HCT116 (cell line): ENCODE data around the gene ATP6V0C. TPM values are rescaled to one million over a fixed set of nuclear protein-coding genes. Genes with fewer than 3 reads are reported as not detected.
"Not testable (repeated sequence)": the region's sequence is repeated elsewhere in the genome, so short reads cannot be mapped to it uniquely, and the experiment has no call there.

Source experiments
- ATAC-seq: fragments of 200-7000 bp; cut with Tn5 transposase; 2 replicates; pipeline ENCODE4 v1.9.1; 2020; ENCODE audit warnings: mild to moderate bottlenecking, moderate library complexity
- BruUV-seq: library from RNA; stranded (reverse); fragments of 400-500 nt; replicated peaks from 2 replicates; lab custom pipeline; 2021; lab: Mats Ljungman, UMichigan
- CTCF ChIA-PET: fragments of 300-600 bp; sonication (Branson Sonifier 250); formaldehyde crosslinking; loops from one replicate; lab custom pipeline; 2021; ENCODE audit warnings: antibody characterized with exemption; lab: Charles Lee
- POLR2A ChIA-PET: fragments of 300-600, 350-600 bp; sonication (Branson Sonifier 250); formaldehyde crosslinking; loops from one replicate; lab custom pipeline; 2021; ENCODE audit warnings: antibody characterized with exemption; lab: Charles Lee
- RAD21 ChIA-PET, 2 experiments: fragments of 300-600 bp; sonication (Branson Sonifier 250); formaldehyde crosslinking; loops; one replicate each; lab custom pipeline; 2023; ENCODE audit warnings: low total read pairs in 2 of 2; ENCODE audit not compliant: uncharacterized antibody in 2 of 2, unreplicated experiment in 2 of 2, low non-redundant PET in 1 of 2; lab: Charles Lee
- DNase-seq: peaks from one replicate; pipeline ENCODE4 v3.0.0-alpha.2; 2010; ENCODE audit warnings: low read depth, low spot score
- H2AFZ ChIP-seq: fragments of 200-600 bp; shearing (Covaris generic), sonication (generic); 2 replicates; pipeline ENCODE4 v1.6.1; 2017; ENCODE audit warnings: low read depth, mixed run types, mixed read lengths, antibody characterized with exemption, low read length; ENCODE audit not compliant: poor library complexity, severe bottlenecking
- H3K27ac ChIP-seq: 2 replicates; pipeline ENCODE4 v1.5.1; 2012; ENCODE audit warnings: low read depth, low read length
- H3K27me3 ChIP-seq: fragments of 200-600 bp; sonication (generic); 2 replicates; pipeline ENCODE4 v1.6.1; 2016; ENCODE audit warnings: mixed run types, low read length, mixed read lengths; ENCODE audit not compliant: insufficient read depth
- H3K36me3 ChIP-seq, 2 experiments: fragments of 200-500 bp in 1 of 2; fragments of 200-600 bp in 1 of 2; sonication (Bioruptor generic) in 1 of 2; sonication (generic) in 1 of 2; 2 replicates each; pipeline versions ENCODE4 v1.5.1 to v1.6.1; 2014 to 2016; ENCODE audit warnings: low read length in 2 of 2, inconsistent platforms in 1 of 2, mixed read lengths in 1 of 2, mixed run types in 1 of 2; ENCODE audit not compliant: insufficient read depth in 2 of 2, control insufficient read depth in 1 of 2
- H3K4me1 ChIP-seq, 2 experiments: fragments of 200-600 bp in 1 of 2; sonication (generic) in 1 of 2; 2 replicates each; pipeline versions ENCODE4 v1.5.1 to v1.6.1; 2012 to 2017; ENCODE audit warnings: low read length in 2 of 2, inconsistent platforms in 1 of 2, mild to moderate bottlenecking in 1 of 2, mixed read lengths in 1 of 2, mixed run types in 1 of 2, moderate library complexity in 1 of 2; ENCODE audit not compliant: insufficient read depth in 2 of 2, control insufficient read depth in 1 of 2
- H3K4me2 ChIP-seq: fragments of 200-600 bp; sonication (generic); 2 replicates; pipeline ENCODE4 v1.6.1; 2017; ENCODE audit warnings: mixed run types, low read length, mixed read lengths
- H3K4me3 ChIP-seq, 2 experiments: fragments of 200-600 bp in 1 of 2; sonication (generic) in 1 of 2; replicated peaks in 1 of 2; 2 replicates each; pipeline ENCODE4 v1.5.1; 2011 to 2016; ENCODE audit warnings: low read length in 2 of 2, control low read depth in 1 of 2, low read depth in 1 of 2, mild to moderate bottlenecking in 1 of 2, mixed read lengths in 1 of 2, mixed run types in 1 of 2
- H3K79me2 ChIP-seq: fragments of 200-600 bp; sonication (generic); 2 replicates; pipeline ENCODE4 v1.6.1; 2017; ENCODE audit warnings: mild to moderate bottlenecking, mixed run types, low read length, moderate library complexity, mixed read lengths; ENCODE audit not compliant: insufficient read depth
- H3K9ac ChIP-seq: fragments of 200-600 bp; sonication (generic); 2 replicates; pipeline ENCODE4 v1.6.1; 2016; ENCODE audit warnings: low read length, mixed read lengths
- H3K9me2 ChIP-seq: fragments of 200-600 bp; sonication (generic), shearing (Covaris generic); 2 replicates; pipeline ENCODE4 v1.6.1; 2017; ENCODE audit warnings: mixed run types, mild to moderate bottlenecking, moderate library complexity; ENCODE audit not compliant: insufficient read depth
- H3K9me3 ChIP-seq, 2 experiments: fragments of 200-500 bp in 1 of 2; fragments of 200-600 bp in 1 of 2; sonication (Bioruptor generic) in 1 of 2; sonication (generic) in 1 of 2; 2 replicates each; pipeline ENCODE4 v1.6.1; 2014 to 2017; ENCODE audit warnings: low read length in 2 of 2, mixed read lengths in 2 of 2, inconsistent platforms in 1 of 2, low read depth in 1 of 2, mild to moderate bottlenecking in 1 of 2, mixed run types in 1 of 2, moderate library complexity in 1 of 2; ENCODE audit not compliant: control insufficient read depth in 1 of 2, insufficient read depth in 1 of 2
- H4K20me1 ChIP-seq: fragments of 200-600 bp; sonication (generic), shearing (Covaris generic); 2 replicates; pipeline ENCODE4 v1.6.1; 2017; ENCODE audit warnings: mixed run types, mild to moderate bottlenecking, moderate library complexity; ENCODE audit not compliant: insufficient read depth
- CBX3 ChIP-seq: IDR thresholded peaks from 2 replicates; pipeline ENCODE4 v1.6.1; 2012; ENCODE audit warnings: low read depth
- CEBPB ChIP-seq: IDR thresholded peaks from 2 replicates; pipeline ENCODE4 v1.6.1; 2012; ENCODE audit warnings: low read depth
- EGR1 ChIP-seq: IDR thresholded peaks from 2 replicates; pipeline ENCODE4 v1.6.1; 2012; ENCODE audit warnings: low read depth
- ELF1 ChIP-seq: IDR thresholded peaks from 2 replicates; pipeline ENCODE4 v1.6.1; 2012; ENCODE audit warnings: low read depth, borderline replicate concordance
- EZH2 ChIP-seq: fragments of 200-600 bp; sonication (generic); IDR thresholded peaks from 2 replicates; pipeline ENCODE4 v1.6.1; 2017; ENCODE audit warnings: antibody characterized with exemption, mixed run types
- EZH2phosphoT487 ChIP-seq: fragments of 200-600 bp; IDR thresholded peaks from 2 replicates; pipeline ENCODE4 v1.6.1; 2018; ENCODE audit warnings: antibody characterized with exemption, borderline replicate concordance
- JUND ChIP-seq: IDR thresholded peaks from 2 replicates; pipeline ENCODE4 v1.6.1; 2012
- POLR2A ChIP-seq: IDR thresholded peaks from 2 replicates; pipeline ENCODE4 v1.7.0; 2011; ENCODE audit warnings: borderline replicate concordance; ENCODE audit not compliant: insufficient read depth, insufficient read length; ENCODE audit errors: extremely low read depth
- POLR2AphosphoS5 ChIP-seq: IDR thresholded peaks from 2 replicates; pipeline ENCODE4 v1.6.1; 2011; ENCODE audit warnings: mild to moderate bottlenecking, low read depth, low read length, moderate library complexity
- RAD21 ChIP-seq: IDR thresholded peaks from 2 replicates; pipeline ENCODE4 v1.6.1; 2012; ENCODE audit warnings: low read depth, mild to moderate bottlenecking
- SIN3A ChIP-seq: IDR thresholded peaks from 2 replicates; pipeline ENCODE4 v1.6.1; 2012; ENCODE audit warnings: low read depth
- SP1 ChIP-seq: IDR thresholded peaks from 2 replicates; pipeline ENCODE4 v1.6.1; 2012; ENCODE audit warnings: low read depth
- SRF ChIP-seq: IDR thresholded peaks from 2 replicates; pipeline ENCODE4 v1.6.1; 2012; ENCODE audit warnings: low read depth
- TCF7L2 ChIP-seq: IDR thresholded peaks from 2 replicates; pipeline ENCODE4 v1.7.0; 2011; ENCODE audit warnings: borderline replicate concordance, inconsistent platforms; ENCODE audit not compliant: insufficient read depth, insufficient read length; ENCODE audit errors: extremely low read depth
- ZFX ChIP-seq: fragments of 450-650 bp; IDR thresholded peaks from 2 replicates; pipeline ENCODE4 v1.6.1; 2017
- intact Hi-C: fragments of 100-400 bp; cut with micrococcal nuclease; formaldehyde crosslinking; loops from 2 replicates; pipeline ENCODE4 v1.10.0; 2022
- total RNA-seq: library from RNA; stranded (reverse); gene quantifications from one replicate; pipeline ENCODE4 v1.2.1, GENCODE V29; 2021; ENCODE audit not compliant: unreplicated experiment
- TF ChIP-seq, protein P1 (sequence below): IDR thresholded peaks from 2 replicates; pipeline ENCODE4 v1.6.1; 2012
- TF ChIP-seq, protein P2 (sequence below): IDR thresholded peaks from 2 replicates; pipeline ENCODE4 v1.6.1; 2011; ENCODE audit warnings: mild to moderate bottlenecking, low read length, moderate library complexity; ENCODE audit not compliant: insufficient replicate concordance; ENCODE audit errors: extremely low read depth

ATP6V0C gene
- total RNA-seq, 1 experiment from 2014 or later: 187 TPM

DNA sequence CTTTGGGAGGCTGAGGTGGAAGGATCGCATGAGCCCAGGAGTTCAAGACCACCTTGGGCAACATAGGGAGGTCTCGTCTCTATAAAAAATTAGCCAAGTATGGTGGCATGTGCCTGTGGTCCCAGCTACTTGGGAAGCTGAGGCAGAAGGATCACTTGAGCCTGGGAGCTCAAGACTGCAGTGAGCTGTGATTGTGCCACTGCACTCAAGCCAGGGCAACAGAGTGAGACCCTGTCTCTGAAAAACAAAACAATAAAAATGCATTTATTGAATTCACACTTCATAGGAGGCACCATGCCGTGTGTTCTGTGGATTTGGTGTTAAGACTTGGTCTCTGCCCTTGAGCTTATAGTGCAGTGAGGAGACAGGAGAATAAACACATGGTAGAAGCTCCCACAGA lies 36.4 kb upstream of the ATP6V0C start:
- no peak for DNase-seq
- ATAC-seq: no peak
- POLR2A ChIA-PET: no interaction called here
- Histone ChIP-seq H3K4me2 (no peak overlapping the region), H4K20me1 (no peaks in the 10 kb centered on the region), H2AFZ (no peak overlapping the region), H3K79me2 (peaks cover 42% of the 10 kb centered on the region; the same call in 1 of the 2 replicates), H3K4me3 (no peak overlapping the region), H3K9me3 (no peaks in the 10 kb centered on the region), H3K27ac (no peak overlapping the region), H3K36me3 (no peaks in the 10 kb centered on the region), H3K9me2 (no peaks in the 10 kb centered on the region), H3K27me3 (no peaks in the 10 kb centered on the region), H3K4me1 (peaks cover 12 to 25% of the 10 kb centered on the region in 2 experiments), H3K9ac (no peak overlapping the region)
- TF ChIP-seq, protein P1, sequence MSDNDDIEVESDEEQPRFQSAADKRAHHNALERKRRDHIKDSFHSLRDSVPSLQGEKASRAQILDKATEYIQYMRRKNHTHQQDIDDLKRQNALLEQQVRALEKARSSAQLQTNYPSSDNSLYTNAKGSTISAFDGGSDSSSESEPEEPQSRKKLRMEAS: no peak
- TF ChIP-seq SRF (no peak), CEBPB (no peak), SP1 (no peak), ZFX (no peak), JUND (no peak), TCF7L2 (no peak), ELF1 (no peak), CBX3 (no peak), EZH2phosphoT487 (no peak), RAD21 (no peak), POLR2AphosphoS5 (no peak), SIN3A (no peak), POLR2A (no peak), EGR1 (no peak)
- RAD21 ChIA-PET: no interaction called here
- BruUV-seq: no TSS peak
- intact Hi-C loops: no loop called here
- CTCF ChIA-PET: no interaction called here

DNA sequence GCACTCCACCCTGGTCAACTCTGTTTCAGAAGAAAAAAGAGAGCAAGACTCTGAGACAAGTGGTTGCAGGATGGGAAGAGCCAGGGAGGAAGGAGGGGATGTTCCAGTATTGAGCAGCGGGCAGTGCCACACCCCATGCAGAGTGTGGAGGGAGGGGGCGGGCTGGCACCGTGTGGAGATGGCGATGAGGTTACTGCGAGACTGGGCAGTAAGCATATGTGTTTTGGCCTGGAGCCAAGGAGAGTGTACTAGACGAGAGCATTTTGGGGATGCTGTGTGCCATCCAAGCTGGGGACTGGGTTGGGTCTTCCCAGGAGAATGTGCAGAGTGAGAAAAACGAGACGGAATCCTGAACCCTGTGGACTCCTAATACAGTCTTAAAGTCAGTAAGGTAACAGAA lies 35.5 kb upstream of the ATP6V0C start:
- H4K20me1 ChIP-seq: no peaks in the 10 kb centered on the region
- ChIA-PET CTCF (no interaction called here), RAD21 (no interaction called here), POLR2A (no interaction called here)
- ATAC-seq: no peak
- no peak overlapping the region for H3K4me2 ChIP-seq
- H3K79me2 ChIP-seq: peaks cover 42% of the 10 kb centered on the region; the same call in 1 of the 2 replicates
- no TSS peak for BruUV-seq
- no peak overlapping the region for H3K27ac ChIP-seq
- H3K27me3 ChIP-seq: no peaks in the 10 kb centered on the region
- TF ChIP-seq EZH2 (no peak), SP1 (no peak), CEBPB (no peak)
- TF ChIP-seq, protein P2, sequence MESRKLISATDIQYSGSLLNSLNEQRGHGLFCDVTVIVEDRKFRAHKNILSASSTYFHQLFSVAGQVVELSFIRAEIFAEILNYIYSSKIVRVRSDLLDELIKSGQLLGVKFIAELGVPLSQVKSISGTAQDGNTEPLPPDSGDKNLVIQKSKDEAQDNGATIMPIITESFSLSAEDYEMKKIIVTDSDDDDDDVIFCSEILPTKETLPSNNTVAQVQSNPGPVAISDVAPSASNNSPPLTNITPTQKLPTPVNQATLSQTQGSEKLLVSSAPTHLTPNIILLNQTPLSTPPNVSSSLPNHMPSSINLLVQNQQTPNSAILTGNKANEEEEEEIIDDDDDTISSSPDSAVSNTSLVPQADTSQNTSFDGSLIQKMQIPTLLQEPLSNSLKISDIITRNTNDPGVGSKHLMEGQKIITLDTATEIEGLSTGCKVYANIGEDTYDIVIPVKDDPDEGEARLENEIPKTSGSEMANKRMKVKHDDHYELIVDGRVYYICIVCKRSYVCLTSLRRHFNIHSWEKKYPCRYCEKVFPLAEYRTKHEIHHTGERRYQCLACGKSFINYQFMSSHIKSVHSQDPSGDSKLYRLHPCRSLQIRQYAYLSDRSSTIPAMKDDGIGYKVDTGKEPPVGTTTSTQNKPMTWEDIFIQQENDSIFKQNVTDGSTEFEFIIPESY: no peak
- H3K9me2 ChIP-seq: no peaks in the 10 kb centered on the region
- intact Hi-C loops: no loop called here
- DNase-seq: no peak
- no peak overlapping the region for H2AFZ ChIP-seq
- H3K36me3 ChIP-seq: no peaks in the 10 kb centered on the region
- no peaks in the 10 kb centered on the region for H3K9me3 ChIP-seq
- H3K4me1 ChIP-seq: peaks cover 9 to 19% of the 10 kb centered on the region in 2 experiments
- no peak overlapping the region for H3K4me3 ChIP-seq
- no peak overlapping the region for H3K9ac ChIP-seq

DNA sequence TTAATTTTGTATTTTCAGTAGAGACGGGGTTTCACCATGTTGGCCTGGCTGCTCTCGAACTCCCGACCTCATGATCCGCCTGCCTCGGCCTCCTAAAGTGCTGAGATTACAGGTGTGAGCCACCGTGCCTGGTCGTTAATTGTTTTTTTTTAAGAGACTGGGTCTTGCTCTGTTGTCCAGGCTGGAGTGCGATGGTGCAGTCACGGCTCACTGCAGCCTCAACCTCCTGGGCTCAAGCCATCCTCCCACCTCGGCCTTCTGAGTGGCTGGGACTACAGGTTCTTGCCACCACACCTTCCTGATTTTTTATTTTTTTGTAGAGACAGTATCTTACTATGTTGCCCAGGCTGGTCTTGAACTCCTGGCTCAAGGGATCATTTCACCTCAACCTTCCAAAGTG lies 33.8 kb upstream of the ATP6V0C start:
- H3K79me2 ChIP-seq: peaks cover 39% of the 10 kb centered on the region; the same call in 1 of the 2 replicates
- H4K20me1 ChIP-seq, intact Hi-C loops, H3K4me1 ChIP-seq, H3K36me3 ChIP-seq, H3K27ac ChIP-seq, H3K4me3 ChIP-seq, H3K4me2 ChIP-seq, H3K9me3 ChIP-seq, H3K9me2 ChIP-seq, CTCF ChIA-PET, ATAC-seq, DNase-seq, BruUV-seq, H3K9ac ChIP-seq, POLR2A ChIA-PET, RAD21 ChIA-PET, H3K27me3 ChIP-seq, H2AFZ ChIP-seq: not testable (repeated sequence)
